Activated CD4-positive, CD25-positive, alpha-beta regulatory T cell treated with anti-CD3 and anti-CD28 coated beads, Interleukin-2, amount 50 U/mL, for 16 hours (primary cell): ENCODE results near the gene ERVV-1.
"Not testable (repeated sequence)": the region's sequence is repeated elsewhere in the genome, so short reads cannot be mapped to it uniquely, and the experiment has no call there.

ENCODE experiments used
- DNase-seq: peaks from one replicate; pipeline ENCODE4 v3.0.0-alpha.2; 2020; ENCODE audit warnings: low read depth, low spot score

ERVV-1 gene

DNA sequence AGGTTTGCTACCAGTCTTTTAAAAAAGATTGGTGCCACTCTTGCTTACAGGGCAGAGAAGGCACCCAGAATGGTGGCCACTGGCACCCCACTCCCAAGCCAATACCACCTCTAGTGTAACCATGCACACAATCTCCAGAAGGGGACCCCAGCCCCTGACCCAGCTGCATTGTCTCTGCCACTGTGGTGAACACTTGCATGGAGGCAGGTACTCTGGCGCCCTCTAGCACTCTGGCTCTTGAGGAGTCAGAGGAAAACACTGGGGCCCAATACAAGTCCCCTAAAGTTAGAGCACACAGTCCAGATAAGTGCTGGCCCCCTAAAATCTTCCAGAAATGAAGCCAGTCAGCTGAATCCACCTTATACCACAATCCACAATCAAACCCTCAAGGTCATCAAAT, 6.0 kb downstream of the ERVV-1 start:
- no peak for DNase-seq

DNA sequence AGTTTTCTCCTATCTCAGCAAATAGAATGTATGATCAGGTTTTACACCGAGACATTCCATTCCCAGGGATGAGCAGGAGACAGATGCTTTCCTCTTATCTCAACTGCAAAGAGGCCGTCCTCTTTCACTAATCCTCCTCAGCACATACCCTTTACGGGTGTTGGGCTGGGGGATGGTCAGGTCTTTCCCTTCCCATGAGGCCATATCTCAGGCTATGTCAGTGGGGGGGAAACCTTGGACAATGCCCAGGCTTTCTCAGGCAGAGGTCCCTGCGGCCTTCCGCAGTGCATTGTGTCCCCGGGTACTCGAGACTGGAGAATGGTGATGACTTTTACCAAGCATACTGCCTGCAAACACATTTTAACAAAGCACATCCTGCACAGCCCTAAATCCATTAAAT, 14.6 kb downstream of the ERVV-1 start:
- not testable (repeated sequence) for DNase-seq

DNA sequence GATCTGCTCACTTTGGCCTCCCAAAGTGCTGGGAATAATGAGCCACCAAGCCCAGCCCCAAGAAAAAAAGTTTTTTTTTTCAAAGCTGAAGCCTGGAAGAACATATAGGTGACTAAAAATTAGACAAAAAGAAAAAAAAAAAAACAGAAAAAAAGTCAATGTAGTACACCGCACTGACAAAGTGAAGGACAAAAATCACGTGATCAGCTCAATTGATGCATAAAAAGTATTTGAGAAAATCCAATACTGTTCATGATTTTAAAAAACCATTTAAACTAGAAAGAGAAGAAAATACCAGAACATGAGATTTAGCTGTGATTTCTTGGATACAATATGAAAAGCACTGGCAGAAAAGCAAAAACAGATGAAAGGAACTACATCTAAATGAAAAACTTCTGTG, 20.3 kb downstream of the ERVV-1 start:
- no peak for DNase-seq

DNA sequence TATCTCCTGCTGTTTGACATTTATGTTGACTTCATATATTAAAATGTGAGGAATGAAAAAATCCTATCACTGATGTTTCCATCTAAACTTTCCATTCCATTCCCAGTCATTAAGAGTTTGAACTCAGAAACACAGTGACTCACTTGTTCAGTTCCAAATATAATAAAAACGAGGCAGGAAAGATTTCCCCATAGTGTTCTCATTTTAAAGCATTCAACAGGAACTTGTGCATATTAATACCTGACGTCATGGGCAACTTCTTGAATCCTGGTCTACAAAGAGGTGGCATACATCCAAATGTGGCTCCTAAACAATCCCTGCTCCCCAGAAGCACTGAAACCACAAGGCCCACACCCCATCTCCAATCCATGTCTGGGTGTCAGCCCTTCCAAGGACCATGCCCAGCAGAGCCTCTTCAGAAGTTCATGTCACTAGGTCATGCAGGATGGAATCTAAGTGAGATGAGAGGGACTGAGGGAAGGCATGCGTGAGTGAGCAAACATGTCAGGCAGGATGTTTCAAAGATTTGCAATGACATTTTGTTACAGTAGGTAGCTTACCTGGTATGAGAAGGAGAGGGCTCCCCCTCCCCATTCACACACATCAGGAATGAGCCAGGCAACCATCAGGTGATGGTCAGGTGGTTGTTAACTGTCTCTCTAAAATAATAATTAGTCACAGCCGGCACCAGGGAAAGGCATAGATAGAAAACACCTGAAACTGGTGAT, 21.4 kb downstream of the ERVV-1 start:
- DNase-seq: no peak

DNA sequence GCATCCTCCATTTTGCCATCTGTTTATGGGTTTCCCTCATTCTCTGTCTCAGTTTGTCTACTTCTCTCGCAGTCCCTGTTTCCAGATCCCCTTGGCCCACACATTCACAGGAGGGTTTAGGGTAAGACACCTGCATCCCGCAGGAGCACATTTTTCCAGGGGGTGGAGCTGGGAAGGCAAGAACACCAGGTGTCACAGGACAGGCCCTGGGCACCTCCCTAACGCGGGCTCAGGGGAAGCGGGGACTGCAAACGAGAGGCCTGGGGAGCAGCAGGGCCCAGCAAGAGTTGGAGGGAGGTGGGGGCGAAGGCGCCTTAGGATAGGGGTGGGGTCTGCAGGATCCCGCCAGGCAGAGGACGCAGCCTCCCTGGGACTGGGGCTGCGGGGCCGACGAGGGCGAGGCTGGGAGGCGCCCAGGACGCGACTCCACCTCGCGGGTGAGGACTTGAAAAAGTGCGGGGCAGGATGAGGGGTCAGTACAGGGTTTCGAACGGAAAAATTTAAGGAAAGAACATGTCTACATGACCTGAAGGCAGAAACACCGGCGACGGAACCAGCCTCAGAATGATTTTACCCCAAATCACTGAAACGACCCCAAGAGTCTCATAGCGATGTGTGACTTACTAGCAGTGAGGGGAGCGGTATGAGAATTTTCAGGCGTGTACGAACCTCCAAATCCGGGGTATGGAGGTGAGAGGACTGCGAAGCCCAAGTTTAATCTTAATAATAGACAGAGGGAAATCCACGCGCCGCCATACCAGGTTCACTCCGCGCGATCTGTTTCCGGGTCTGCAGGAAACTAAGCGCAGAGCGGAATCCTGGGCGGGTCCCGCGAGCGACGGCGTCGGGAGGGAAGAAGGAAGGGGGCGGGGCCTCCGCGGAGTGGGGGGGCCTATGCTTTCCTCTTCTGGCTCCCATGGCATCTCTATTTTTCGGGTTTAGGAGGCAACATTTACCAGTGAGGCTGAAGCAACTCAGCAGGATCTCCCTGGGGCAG, 23.7 kb downstream of the ERVV-1 start:
- DNase-seq: no peak

DNA sequence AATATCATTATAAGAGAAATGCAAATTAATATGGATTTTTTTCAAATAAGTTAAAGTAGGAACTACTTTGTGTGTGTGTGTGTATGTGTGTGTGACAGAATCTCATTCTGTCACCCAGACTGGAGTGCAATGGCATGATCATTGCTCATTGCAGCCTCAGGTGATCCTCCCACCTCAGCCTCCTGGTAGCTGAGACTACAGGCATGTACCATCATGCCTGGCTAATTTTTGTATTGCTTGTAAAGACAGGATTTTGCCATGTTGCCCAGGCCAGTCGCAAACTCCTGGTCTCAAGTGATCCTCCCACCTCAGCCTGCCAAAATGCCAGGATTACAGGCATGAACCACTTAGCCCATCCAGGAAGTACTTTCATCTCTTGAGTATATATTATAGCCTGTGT, 27.6 kb downstream of the ERVV-1 start:
- DNase-seq: no peak

DNA sequence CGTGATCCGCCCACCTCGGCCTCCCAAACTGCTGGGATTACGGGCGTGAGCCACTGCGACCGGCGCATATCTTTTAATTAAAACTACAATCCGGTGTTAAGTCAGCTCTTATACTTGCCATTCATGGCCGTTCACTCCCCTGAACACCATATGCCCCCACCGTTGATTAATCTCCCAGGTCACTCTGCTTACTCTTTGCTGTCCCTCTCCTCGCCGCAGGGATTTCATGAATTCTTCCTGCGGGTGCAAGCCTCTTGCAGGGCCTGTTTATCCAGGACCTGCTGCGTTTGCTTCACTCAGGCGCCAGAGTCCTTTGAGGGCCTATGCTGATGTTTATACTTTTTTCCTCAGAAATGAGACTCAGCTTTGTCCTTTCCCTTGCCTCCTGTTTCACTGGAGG, 31.8 kb downstream of the ERVV-1 start:
- no peak for DNase-seq

DNA sequence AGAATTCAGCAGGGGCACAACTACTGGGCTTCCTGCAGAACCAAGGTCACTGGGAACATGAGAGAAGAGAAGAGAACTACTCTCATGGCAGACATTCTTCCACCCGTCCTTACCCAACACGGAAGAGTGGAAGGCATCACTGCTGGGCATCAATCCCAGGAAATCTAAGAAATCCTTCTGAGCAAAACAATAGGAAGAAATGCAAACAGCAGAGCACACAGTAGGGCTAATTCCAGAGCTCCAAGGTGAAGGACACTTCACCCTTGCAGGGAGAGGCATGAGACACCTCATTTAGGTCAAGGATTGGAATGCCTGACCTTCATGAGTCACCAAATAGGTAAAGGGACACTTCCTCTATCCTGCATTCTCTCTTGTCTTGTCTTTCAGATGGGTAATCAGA, 33.7 kb downstream of the ERVV-1 start:
- no peak for DNase-seq

DNA sequence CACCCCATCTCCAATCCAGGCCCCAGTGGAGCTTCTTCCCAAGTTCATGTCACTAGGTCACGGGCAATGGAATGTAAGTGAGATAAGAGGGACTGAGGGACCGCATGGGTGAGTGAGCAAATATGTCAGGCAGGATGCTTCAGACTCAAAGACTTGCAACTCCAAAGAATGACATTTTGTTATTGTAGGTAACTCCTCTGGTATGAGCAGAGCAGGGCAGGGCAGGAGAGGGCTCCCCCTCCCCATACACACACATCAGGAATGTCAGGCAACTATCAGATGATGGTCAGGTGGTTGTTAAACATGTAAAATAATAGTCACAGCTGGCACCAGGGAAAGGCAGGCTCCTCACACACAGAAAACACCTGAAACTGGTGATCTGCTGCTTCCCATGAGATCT, 41.4 kb downstream of the ERVV-1 start:
- no peak for DNase-seq

DNA sequence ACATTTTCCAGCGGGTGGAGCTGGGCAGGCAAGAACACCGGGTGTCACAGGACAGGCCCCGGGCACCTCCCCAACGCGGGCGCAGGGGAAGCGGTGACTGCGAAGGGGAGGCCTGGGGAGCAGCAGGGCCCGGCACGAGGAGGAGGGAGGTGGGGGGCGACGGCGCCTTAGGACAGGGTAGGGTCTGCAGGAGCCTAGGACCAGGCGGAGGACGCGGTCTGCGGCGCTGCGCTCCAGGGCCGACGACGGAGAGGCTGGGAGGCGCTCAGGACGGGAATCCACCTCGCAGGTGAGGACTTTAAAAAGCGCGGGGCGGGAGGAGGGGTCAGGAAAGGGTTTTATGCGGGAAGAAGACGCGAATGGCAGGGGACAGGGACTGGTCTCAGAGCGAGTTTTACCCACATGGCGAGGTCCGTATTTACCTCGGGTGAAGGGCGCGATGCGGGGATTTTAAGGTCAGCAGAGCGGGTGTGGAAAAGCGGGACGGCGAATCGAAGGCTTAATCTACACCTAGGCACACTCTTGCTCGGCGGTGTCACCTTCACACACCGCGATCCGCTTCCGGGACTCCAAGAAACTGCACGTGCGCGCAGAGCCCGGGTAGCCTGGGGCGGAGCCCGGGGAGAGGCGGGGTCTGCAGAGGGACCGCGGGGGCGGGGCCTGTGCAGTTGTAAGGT, 44.3 kb downstream of the ERVV-1 start:
- DNase-seq: no peak
